HepG2 (cell line): ENCODE measurements around the gene TAS1R3. TPM values are rescaled to one million over a fixed set of nuclear protein-coding genes. Genes with fewer than 3 reads are reported as not detected.

Experiments
- ATAC-seq: fragments of 200-7000 bp; cut with Tn5 transposase; 3 replicates; pipeline ENCODE4 v1.9.1; 2020; ENCODE audit warnings: mild to moderate bottlenecking, moderate library complexity
- BruUV-seq: library from RNA; stranded (reverse); fragments of 400-500 nt; replicated peaks from 2 replicates; lab custom pipeline; 2021; lab: Mats Ljungman, UMichigan
- CTCF ChIA-PET: fragments of 300-600 bp; formaldehyde crosslinking; extraction: SDS; loops from one replicate; lab custom pipeline; 2021; ENCODE audit warnings: low total read pairs, inconsistent platforms, low intra/inter-chr PET ratio; lab: Yijun Ruan, JAX
- POLR2A ChIA-PET: fragments of 350-600 bp; sonication (Branson Sonifier 250); formaldehyde crosslinking; loops from one replicate; lab custom pipeline; 2020; ENCODE audit warnings: antibody characterized with exemption, inconsistent platforms; lab: Yijun Ruan, JAX
- DNase-seq: peaks from one replicate; pipeline ENCODE4 v3.0.0-alpha.2; 2015; ENCODE audit warnings: low spot score
- FAIRE-seq: peaks from 3 replicates; lab custom pipeline; 2011; peaks lifted over from hg19 to GRCh38; lab: Jason Lieb, UNC
- H2AFZ ChIP-seq: one replicate; pipeline ENCODE4 v1.6.1; 2011; ENCODE audit warnings: low read length, inconsistent platforms
- H3K27ac ChIP-seq: fragments of 300-600 bp; 3 replicates; pipeline ENCODE4 v1.8.0; 2011; ENCODE audit warnings: mixed run types, mild to moderate bottlenecking, mixed read lengths, low read length, inconsistent platforms; ENCODE audit not compliant: insufficient read depth; ENCODE audit errors: extremely low read length
- H3K27me3 ChIP-seq, 2 experiments: fragments of 200-600 bp in 1 of 2; 2 replicates in 1 of 2; 3 replicates in 1 of 2; pipeline versions ENCODE4 v1.6.0 to v1.8.0; 2011; ENCODE audit warnings: low read length in 2 of 2, mild to moderate bottlenecking in 2 of 2, moderate library complexity in 2 of 2, inconsistent platforms in 1 of 2; ENCODE audit not compliant: insufficient read depth in 2 of 2, control insufficient read depth in 1 of 2
- H3K36me3 ChIP-seq, 2 experiments: fragments of 200-600 bp in 1 of 2; replicated peaks in 1 of 2; 2 replicates in 1 of 2; 3 replicates in 1 of 2; pipeline versions ENCODE4 v1.5.1 to v1.8.0; 2011; ENCODE audit warnings: low read length in 2 of 2, inconsistent platforms in 1 of 2; ENCODE audit not compliant: insufficient read depth in 2 of 2, control insufficient read depth in 1 of 2
- H3K4me1 ChIP-seq: 2 replicates; pipeline ENCODE4 v1.5.1; 2012; ENCODE audit warnings: low read length, inconsistent platforms; ENCODE audit not compliant: insufficient read depth
- H3K4me2 ChIP-seq: 2 replicates; pipeline ENCODE4 v1.6.0; 2011; ENCODE audit warnings: low read depth, low read length, inconsistent platforms
- H3K4me3 ChIP-seq, 3 experiments: fragments of 200-600 bp in 1 of 3; sonication (generic), shearing (Covaris generic) in 1 of 3; replicated peaks in 1 of 3; 2 replicates each; pipeline ENCODE4 v1.5.1; 2011 to 2016; ENCODE audit warnings: low read length in 3 of 3, inconsistent platforms in 2 of 3, low read depth in 2 of 3, mild to moderate bottlenecking in 2 of 3, control low read depth in 1 of 3, mixed read lengths in 1 of 3; ENCODE audit not compliant: insufficient read depth in 1 of 3
- H3K79me2 ChIP-seq: one replicate; pipeline ENCODE4 v1.6.1; 2011; ENCODE audit warnings: low read length, inconsistent platforms; ENCODE audit not compliant: insufficient read depth
- H3K9ac ChIP-seq: 2 replicates; pipeline ENCODE4 v1.6.0; 2011; ENCODE audit warnings: mild to moderate bottlenecking, low read depth, low read length, inconsistent platforms; ENCODE audit not compliant: insufficient read depth
- H3K9me3 ChIP-seq: 2 replicates; pipeline ENCODE4 v1.5.1; 2012; ENCODE audit warnings: mild to moderate bottlenecking, low read length
- H4K20me1 ChIP-seq: 2 replicates; pipeline ENCODE4 v1.6.0; 2011; ENCODE audit warnings: inconsistent platforms, mild to moderate bottlenecking, low read length, moderate library complexity; ENCODE audit not compliant: insufficient read depth
- AGO2 ChIP-seq: fragments of 200-400 bp; formaldehyde crosslinking; optimal IDR thresholded peaks from 2 replicates; pipeline ENCODE3; 2017; ENCODE audit warnings: mild to moderate bottlenecking, low read depth, low read length, moderate library complexity
- PAXIP1 ChIP-seq: sonication (generic); formaldehyde crosslinking; conservative IDR thresholded peaks from 2 replicates; pipeline ENCODE4 v1.4.0; 2020; ENCODE audit warnings: mild to moderate bottlenecking, missing genetic modification reagents, moderate library complexity
- POLR2G ChIP-seq: fragments of 200-400 bp; formaldehyde crosslinking; IDR thresholded peaks from 2 replicates; pipeline ENCODE4 v1.6.1; 2018; ENCODE audit warnings: mild to moderate bottlenecking, low read depth, low read length, moderate library complexity
- RBFOX2 ChIP-seq: fragments of 200-400 bp; formaldehyde crosslinking; IDR thresholded peaks from 2 replicates; pipeline ENCODE4 v1.6.1; 2017; ENCODE audit warnings: low read depth, mild to moderate bottlenecking, low read length
- SNRNP70 ChIP-seq: fragments of 200-400 bp; formaldehyde crosslinking; IDR thresholded peaks from 2 replicates; pipeline ENCODE4 v1.6.1; 2017; ENCODE audit warnings: mild to moderate bottlenecking, low read depth, low read length, moderate library complexity
- SP1 ChIP-seq, 2 experiments: fragments of 450-650 bp in 1 of 2; sonication (generic) in 1 of 2; formaldehyde crosslinking in 1 of 2; IDR thresholded peaks; 2 replicates each; pipeline versions ENCODE4 v1.4.0 to v1.6.1; 2016 to 2020; ENCODE audit warnings: missing genetic modification reagents in 1 of 2
- STAG1 ChIP-seq: sonication (generic); formaldehyde crosslinking; IDR thresholded peaks from 2 replicates; pipeline ENCODE4 v1.4.0; 2020; ENCODE audit warnings: missing genetic modification reagents
- TSC22D2 ChIP-seq: sonication (generic); formaldehyde crosslinking; IDR thresholded peaks from 2 replicates; pipeline ENCODE4 v1.5.1; 2020; ENCODE audit warnings: missing genetic modification reagents, mild to moderate bottlenecking, borderline replicate concordance
- ZNF253 ChIP-seq: sonication (generic); formaldehyde crosslinking; IDR thresholded peaks from 2 replicates; pipeline ENCODE4 v1.8.0; 2022; ENCODE audit warnings: mild to moderate bottlenecking, missing genetic modification reagents, borderline replicate concordance
- ZNF674 ChIP-seq: sonication (generic); formaldehyde crosslinking; IDR thresholded peaks from 2 replicates; pipeline ENCODE4 v1.5.0; 2020; ENCODE audit warnings: low read depth, mild to moderate bottlenecking, missing genetic modification reagents
- WGBS: methylation state at CpG from one replicate; pipeline ENCODE4 v1.1.6; 2017; ENCODE audit warnings: low lambda C conversion rate; 5-methylcytosine and 5-hydroxymethylcytosine counted together
- in situ Hi-C: cut with HindIII; loops from 2 replicates; pipeline ENCODE4 v1.10.0; 2017; ENCODE audit warnings: low pct_unique_long_range_greater_than_20kb; ENCODE audit not compliant: extremely low pct_ligation_motif_present
- intact Hi-C: fragments of 100-400 bp; cut with micrococcal nuclease; formaldehyde crosslinking; loops from one replicate; pipeline ENCODE4 v1.10.0; 2022; ENCODE audit not compliant: unreplicated experiment
- polyA plus RNA-seq, 8 experiments: library from polyadenylated mRNA; depleted of rRNA in 3 of 8; stranded (reverse) in 7 of 8; unstranded in 1 of 8; fragments of >200 nt; fragmentation: Illumina TruSeq in 4 of 8; extraction: Trizol in 4 of 8; gene quantifications; 2 replicates each; pipeline versions ENCODE4 v1.2.1 to v1.2.3, GENCODE V29; 2011 to 2016; ENCODE audit warnings: low read depth in 4 of 8, missing spikeins in 1 of 8, mixed read lengths in 1 of 8; ENCODE audit not compliant: insufficient read depth in 1 of 8
- total RNA-seq, 5 experiments: library from RNA; depleted of rRNA; stranded (reverse); fragments of >200 nt; fragmentation: Illumina TruSeq; extraction: Trizol; gene quantifications; 2 replicates each; pipeline ENCODE4 v1.2.3, GENCODE V29; 2016; ENCODE audit warnings: low read depth in 1 of 5

The TAS1R3 gene
- total and polyA plus RNA-seq, 2 of the 13 experiments (the other 11 are each of a cell fraction or from before 2014, with no cell fraction given): 0.13 to 0.15 TPM

GRCh38 chr1:1313500-1314236 is 17.4 kb upstream of the TAS1R3 start:
- no peak for ATAC-seq
- Histone ChIP-seq H3K4me1 (peaks cover 20% of the 10 kb centered on the region), H4K20me1 (peaks cover 5% of the 10 kb centered on the region; the same call in 1 of the 2 replicates), H3K4me3 (no peak overlapping the region), H3K9ac (no peak overlapping the region), H3K79me2 (peaks cover 2% of the 10 kb centered on the region), H3K36me3 (peaks cover 16 to 53% of the 10 kb centered on the region in 2 experiments; a peak in 4 of 5 replicates), H3K4me2 (no peak overlapping the region), H2AFZ (no peak overlapping the region), H3K9me3 (no peaks in the 10 kb centered on the region)
- POLR2A ChIA-PET: no interaction called here
- BruUV-seq: no TSS peak
- in situ Hi-C loops: no loop called here
- intact Hi-C loops: no loop called here
- DNase-seq: no peak
- no peak for TF ChIP-seq ZNF253 (CRISPR knock-in tag)
- no peak for TF ChIP-seq SP1 (IDR thresholded peaks at IDR 0.05)
- TF ChIP-seq SP1 (CRISPR knock-in tag; IDR thresholded peaks at IDR 0.05): no peak
- TF ChIP-seq TSC22D2: no peak
- TF ChIP-seq SNRNP70: no peak
- no peak for TF ChIP-seq ZNF674 (CRISPR knock-in tag)
- no peak for TF ChIP-seq PAXIP1 (CRISPR knock-in tag)
- TF ChIP-seq AGO2: peak; percentile 81
- 0 out of 2 replicates have a peak, but pooled peaks have one; percentile 10 for TF ChIP-seq POLR2G
- no peak for TF ChIP-seq STAG1
- no peak; the same call in 1 of the 2 replicates for TF ChIP-seq RBFOX2
- TF ChIP-seq, all 625 proteins: peak for 2
- WGBS: 96% methylated on average over 16 of the region's 37 CpGs
- H3K27ac ChIP-seq: no peak overlapping the region
- CTCF ChIA-PET: no interaction called here
- FAIRE-seq: no peak
- H3K27me3 ChIP-seq: no peaks in the 10 kb centered on the region
